PC-3 (cell line): ENCODE measurements around the gene PDE3B.

Source experiments
- CTCF ChIP-seq: fragments of 300-600 bp; sonication (generic); conservative IDR thresholded peaks from 2 replicates; pipeline ENCODE4 v1.5.1; 2017; ENCODE audit warnings: antibody characterized with exemption, low read depth, mild to moderate bottlenecking, low read length
- EZH2 ChIP-seq: fragments of 300-600 bp; sonication (generic); IDR thresholded peaks from one replicate; pipeline ENCODE4 v1.6.1; 2017; ENCODE audit warnings: antibody characterized with exemption, mild to moderate bottlenecking, low read length; ENCODE audit not compliant: unreplicated experiment
- EZH2phosphoT487 ChIP-seq: fragments of 300-600 bp; sonication (generic); IDR thresholded peaks from 2 replicates; pipeline ENCODE4 v1.6.1; 2018; ENCODE audit warnings: mild to moderate bottlenecking, antibody characterized with exemption, low read length, borderline replicate concordance

GRCh38 chr11:14655435-14655834 lies 11.8 kb downstream of the PDE3B start:
- no peak for TF ChIP-seq CTCF
- TF ChIP-seq EZH2: no peak
- TF ChIP-seq EZH2phosphoT487: no peak
